GM13977 (cell line): Measurements from ENCODE around the gene SLC18A3.

ENCODE experiments used
- DNase-seq: peaks from one replicate; pipeline ENCODE4 v3.0.0; 2012; ENCODE audit warnings: low spot score
- in situ Hi-C: fragments of 300-500 bp; cut with MboI; formaldehyde crosslinking; loops from one replicate; pipeline ENCODE4 v1.12.0; 2022; ENCODE audit warnings: low sequenced_read_pairs, low pct_unique_long_range_greater_than_20kb, mixed read lengths, inconsistent platforms; ENCODE audit not compliant: unreplicated experiment
- TF ChIP-seq, protein P1 (sequence below): IDR thresholded peaks from 2 replicates; pipeline ENCODE4 v1.5.1; 2012; ENCODE audit warnings: mild to moderate bottlenecking, control low read depth; ENCODE audit not compliant: insufficient read depth; ENCODE audit errors: extremely low read depth, missing control alignments

The SLC18A3 gene

GRCh38 chr10:49614242-49615198, 4.4 kb downstream of the SLC18A3 start:
- peak; percentile 36 for DNase-seq
- TF ChIP-seq, protein P1, sequence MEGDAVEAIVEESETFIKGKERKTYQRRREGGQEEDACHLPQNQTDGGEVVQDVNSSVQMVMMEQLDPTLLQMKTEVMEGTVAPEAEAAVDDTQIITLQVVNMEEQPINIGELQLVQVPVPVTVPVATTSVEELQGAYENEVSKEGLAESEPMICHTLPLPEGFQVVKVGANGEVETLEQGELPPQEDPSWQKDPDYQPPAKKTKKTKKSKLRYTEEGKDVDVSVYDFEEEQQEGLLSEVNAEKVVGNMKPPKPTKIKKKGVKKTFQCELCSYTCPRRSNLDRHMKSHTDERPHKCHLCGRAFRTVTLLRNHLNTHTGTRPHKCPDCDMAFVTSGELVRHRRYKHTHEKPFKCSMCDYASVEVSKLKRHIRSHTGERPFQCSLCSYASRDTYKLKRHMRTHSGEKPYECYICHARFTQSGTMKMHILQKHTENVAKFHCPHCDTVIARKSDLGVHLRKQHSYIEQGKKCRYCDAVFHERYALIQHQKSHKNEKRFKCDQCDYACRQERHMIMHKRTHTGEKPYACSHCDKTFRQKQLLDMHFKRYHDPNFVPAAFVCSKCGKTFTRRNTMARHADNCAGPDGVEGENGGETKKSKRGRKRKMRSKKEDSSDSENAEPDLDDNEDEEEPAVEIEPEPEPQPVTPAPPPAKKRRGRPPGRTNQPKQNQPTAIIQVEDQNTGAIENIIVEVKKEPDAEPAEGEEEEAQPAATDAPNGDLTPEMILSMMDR = no peak
- in situ Hi-C loops = no loop called here

DNA sequence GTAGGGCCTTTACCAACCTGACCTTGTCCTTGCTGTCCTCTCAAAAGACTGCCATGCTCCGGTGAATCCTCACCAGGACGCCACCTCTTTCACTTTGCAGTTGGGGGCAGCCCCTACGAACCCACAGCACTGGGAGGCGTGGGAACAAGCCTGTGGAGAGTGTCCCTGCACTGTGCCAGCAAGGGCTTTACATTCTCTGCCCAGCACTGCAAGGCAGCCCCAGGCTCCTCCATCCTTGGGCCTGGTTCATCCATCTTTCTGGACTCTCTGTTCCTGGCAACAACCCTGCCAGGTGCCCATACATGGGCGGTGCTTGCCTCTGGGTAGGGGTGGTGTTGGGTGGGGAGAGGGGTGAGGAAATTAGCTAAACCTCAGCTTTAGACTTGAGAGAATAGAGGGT, 5.1 kb downstream of the SLC18A3 start:
- in situ Hi-C loops = no loop called here
- no peak for DNase-seq
- TF ChIP-seq, protein P1 = no peak

GRCh38 chr10:49615721-49616120, 5.6 kb downstream of the SLC18A3 start:
- in situ Hi-C loops = no loop called here

GRCh38 chr10:49616421-49617101, 6.5 kb downstream of the SLC18A3 start:
- TF ChIP-seq, protein P1 = peak; percentile 23
- DNase-seq = no peak
- in situ Hi-C loops = no loop called here

More at GRCh38 chr10:49615721-49616120, 5.6 kb downstream of the SLC18A3 start:
- TF ChIP-seq, protein P1 = no peak
- no peak for DNase-seq

GRCh38 chr10:49617121-49618020, 7.3 kb downstream of the SLC18A3 start:
- TF ChIP-seq, protein P1 = no peak
- in situ Hi-C loops = no loop called here
- no peak for DNase-seq

- in situ Hi-C loops = no loop called here
- no peak for DNase-seq
- TF ChIP-seq, protein P1 = no peak
Measured at GRCh38 chr10:49618821-49619220, 8.7 kb downstream of the SLC18A3 start.
